GM11168 (cell line): Measurements from ENCODE around the gene CIZ1.
"Not testable (repeated sequence)": the region's sequence is repeated elsewhere in the genome, so short reads cannot be mapped to it uniquely, and the experiment has no call there.

Experiments
- in situ Hi-C: fragments of 300-500 bp; cut with MboI; formaldehyde crosslinking; loops from one replicate; pipeline ENCODE4 v1.12.0; 2022; ENCODE audit warnings: low sequenced_read_pairs; ENCODE audit not compliant: unreplicated experiment

The CIZ1 gene

DNA sequence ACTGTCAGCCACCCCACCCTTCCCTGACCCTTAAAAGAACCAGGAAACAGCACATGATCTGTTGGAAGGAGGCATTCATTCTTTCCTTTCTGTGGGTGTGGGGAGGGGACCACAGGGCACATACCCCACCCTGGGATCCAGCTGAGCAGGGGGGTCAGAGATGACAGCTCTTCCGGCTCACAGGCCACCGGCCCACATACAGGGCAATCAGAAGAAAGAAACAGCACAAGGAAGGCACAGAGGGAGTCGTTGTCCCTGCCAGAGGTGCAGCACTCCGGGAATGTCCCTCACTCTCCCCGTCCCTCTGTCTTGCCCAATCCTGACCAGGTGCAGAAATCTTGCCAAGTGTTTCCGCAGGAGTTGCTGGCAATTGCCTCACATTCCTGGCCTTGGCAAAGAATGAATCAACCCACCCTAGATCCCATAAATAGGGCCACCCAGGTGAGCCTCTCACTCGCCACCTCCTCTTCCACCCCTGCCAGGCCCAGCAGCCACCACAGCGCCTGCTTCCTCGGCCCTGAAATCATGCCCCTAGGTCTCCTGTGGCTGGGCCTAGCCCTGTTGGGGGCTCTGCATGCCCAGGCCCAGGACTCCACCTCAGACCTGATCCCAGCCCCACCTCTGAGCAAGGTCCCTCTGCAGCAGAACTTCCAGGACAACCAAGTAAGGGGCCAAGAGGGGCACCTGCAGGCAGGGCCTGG lies 42.2 kb downstream of the CIZ1 start, which contains the start of gene LCN2:
LCN2 (plus strand) TSS at position 453 of the 701 bp plus-strand sequence; CDS start at position 526, 73 bp downstream.
- in situ Hi-C loops = no loop called here

- in situ Hi-C loops = no loop called here
Measured at GRCh38 chr9:128148509-128149000, 42.8 kb downstream of the CIZ1 start.

DNA sequence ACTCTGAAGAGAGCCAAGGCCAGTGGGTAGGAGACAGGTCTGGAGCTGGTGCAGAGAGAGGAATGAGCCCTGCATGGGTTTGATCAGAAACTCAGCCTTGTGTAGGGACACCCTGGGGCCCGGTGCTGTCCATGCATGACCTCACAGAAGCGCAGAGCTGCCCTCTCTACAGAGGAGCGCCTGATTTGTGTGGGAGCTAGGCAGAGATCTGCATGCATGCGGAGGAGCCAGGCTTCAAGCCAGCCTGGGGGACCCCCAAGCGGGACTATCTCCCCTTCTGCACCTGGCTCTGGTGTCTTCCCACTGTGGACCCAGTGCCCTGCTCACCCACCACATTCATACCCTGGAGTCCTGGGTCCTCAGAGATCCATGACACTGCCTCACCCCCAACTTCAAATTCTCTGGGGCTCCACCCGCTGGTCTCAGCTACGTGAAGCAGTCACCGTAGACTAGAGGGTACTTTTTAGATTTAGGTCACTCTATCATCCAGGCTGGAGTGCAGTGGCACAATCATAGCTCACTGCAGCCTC lies 44.7 kb downstream of the CIZ1 start:
- in situ Hi-C loops = no loop called here

- in situ Hi-C loops = no loop called here
Measured at GRCh38 chr9:128145951-128146351, 45.4 kb downstream of the CIZ1 start.

DNA sequence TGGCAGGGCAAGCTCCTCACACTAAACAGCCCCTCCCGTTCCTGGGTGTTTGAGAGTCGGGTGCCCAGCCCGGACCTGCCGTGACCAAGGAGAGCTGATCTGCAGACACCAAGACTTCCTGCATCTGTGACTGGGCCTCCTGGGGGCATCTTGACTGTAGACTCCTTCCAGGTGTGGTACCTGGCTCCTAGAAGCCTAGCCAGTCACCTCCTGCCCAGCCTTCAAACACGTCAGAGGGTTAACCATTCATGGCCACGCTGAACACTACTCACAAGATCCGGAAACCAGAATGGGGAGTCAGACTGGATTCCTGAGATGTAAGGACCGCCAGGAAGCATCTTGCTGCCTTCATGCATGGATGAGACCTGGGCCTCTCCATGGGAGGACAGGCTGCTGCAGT lies 45.8 kb downstream of the CIZ1 start:
- in situ Hi-C loops = no loop called here

GRCh38 chr9:128144239-128145181 lies 46.9 kb downstream of the CIZ1 start:
- in situ Hi-C loops = no loop called here

DNA sequence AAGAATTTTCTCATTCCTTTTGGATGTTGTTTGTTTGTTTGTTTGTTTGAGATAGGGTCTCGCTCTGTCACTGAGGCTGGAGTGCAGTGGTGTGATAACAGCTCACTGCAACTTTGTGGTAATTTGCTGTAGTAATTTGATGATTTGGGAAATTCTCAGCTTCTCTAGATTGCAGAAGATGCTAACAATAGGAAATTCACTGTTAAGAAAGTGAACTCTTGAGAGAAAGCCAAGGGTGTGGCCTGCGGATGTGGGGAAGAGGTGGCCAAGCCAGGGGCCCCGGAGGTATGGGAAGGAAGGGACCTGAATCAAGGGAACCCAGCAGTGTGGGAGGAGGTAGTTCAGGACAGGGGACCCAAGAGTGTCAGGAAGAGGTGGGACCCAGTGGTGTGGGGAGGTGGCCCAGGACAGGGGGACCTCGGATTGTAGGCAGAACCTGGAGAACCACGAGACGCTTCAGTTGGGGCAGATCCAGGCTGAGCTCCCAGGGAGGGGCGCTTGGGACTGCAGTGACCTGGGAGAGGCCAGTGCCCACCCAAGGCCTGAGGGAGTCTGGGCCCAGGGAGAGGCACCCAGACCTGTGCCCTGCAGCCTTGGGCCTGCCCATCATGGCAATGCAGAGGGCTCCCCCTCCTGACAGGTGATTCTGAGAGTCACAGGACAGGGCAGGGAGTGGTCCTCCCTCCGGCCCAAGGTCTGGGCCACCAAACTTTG lies 47.7 kb downstream of the CIZ1 start:
- in situ Hi-C loops = no loop called here

GRCh38 chr9:128142596-128142995 lies 48.8 kb downstream of the CIZ1 start:
- in situ Hi-C loops = no loop called here

DNA sequence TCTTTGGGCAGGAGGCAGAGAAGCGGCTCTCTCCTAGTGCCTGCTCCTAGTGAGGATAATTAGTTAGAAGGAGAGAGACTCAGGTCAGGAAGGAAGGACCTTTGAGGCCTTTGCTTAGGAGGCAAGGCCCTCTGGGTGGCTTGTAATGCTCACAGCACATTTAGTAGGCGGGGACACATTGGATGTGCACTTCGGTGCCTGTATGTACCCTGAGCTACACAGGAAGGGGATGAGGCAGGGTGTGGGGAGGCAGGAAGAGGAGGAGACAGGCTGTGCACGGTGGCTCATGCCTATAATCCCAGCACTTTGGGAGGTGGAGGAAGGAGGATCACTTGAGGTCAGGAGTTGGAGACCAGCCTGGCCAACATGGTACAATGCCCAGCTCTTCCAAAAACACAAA lies 49.3 kb downstream of the CIZ1 start:
- in situ Hi-C loops = no loop called here

- in situ Hi-C loops = no loop called here
Measured at GRCh38 chr9:128141604-128142003, 49.8 kb downstream of the CIZ1 start.

- in situ Hi-C loops = no loop called here
Measured at GRCh38 chr9:128139621-128140020, 51.8 kb downstream of the CIZ1 start.

- in situ Hi-C loops = no loop called here
Measured at GRCh38 chr9:128138001-128138400, 53.4 kb downstream of the CIZ1 start.

- in situ Hi-C loops = no loop called here
Measured at GRCh38 chr9:128136816-128137793, 54.3 kb downstream of the CIZ1 start.

DNA sequence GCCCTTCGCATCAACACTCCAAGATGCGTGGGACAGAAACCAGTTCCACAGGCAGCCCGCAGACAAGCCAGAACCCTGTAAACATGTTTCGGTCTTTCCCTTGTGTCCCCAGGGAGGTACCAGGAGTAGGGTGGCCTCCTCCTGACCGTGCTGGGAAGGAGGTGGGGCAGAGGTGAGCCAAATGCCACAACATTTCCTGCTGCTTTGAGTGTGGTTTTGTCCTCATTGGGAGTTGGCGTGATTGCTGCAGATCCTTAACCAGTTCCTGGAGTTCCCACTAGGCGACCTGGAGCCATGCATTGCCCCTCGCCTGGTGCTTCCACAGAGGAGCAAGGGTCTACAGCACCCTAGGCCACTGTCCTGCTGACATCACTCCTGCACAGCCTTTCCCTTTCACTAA lies 55.8 kb downstream of the CIZ1 start:
- in situ Hi-C loops = not testable (repeated sequence)

- in situ Hi-C loops = not testable (repeated sequence)
Measured at GRCh38 chr9:128132139-128132538, 59.2 kb downstream of the CIZ1 start.

DNA sequence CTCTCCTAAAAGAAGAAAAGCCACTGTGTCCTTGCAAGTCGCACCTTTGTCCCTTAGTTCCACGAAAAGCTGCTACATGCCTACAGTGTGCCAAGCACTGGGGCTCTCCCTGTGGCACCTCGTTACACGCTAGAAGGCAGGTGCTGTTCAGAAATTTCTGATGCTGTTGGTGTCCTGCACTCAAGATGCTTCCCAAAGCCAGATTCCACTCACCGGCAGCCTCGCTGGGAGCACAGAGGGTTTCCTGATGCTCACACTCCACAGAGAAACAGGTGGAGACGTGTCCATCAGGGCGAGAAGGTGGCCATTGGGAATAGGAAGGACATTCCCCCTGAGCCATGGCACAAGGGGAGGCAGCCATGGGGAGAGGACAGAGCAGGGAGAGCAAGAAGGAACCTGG lies 60.0 kb downstream of the CIZ1 start:
- in situ Hi-C loops = not testable (repeated sequence)

- in situ Hi-C loops = not testable (repeated sequence)
Measured at GRCh38 chr9:128130651-128131050, 60.7 kb downstream of the CIZ1 start.

DNA sequence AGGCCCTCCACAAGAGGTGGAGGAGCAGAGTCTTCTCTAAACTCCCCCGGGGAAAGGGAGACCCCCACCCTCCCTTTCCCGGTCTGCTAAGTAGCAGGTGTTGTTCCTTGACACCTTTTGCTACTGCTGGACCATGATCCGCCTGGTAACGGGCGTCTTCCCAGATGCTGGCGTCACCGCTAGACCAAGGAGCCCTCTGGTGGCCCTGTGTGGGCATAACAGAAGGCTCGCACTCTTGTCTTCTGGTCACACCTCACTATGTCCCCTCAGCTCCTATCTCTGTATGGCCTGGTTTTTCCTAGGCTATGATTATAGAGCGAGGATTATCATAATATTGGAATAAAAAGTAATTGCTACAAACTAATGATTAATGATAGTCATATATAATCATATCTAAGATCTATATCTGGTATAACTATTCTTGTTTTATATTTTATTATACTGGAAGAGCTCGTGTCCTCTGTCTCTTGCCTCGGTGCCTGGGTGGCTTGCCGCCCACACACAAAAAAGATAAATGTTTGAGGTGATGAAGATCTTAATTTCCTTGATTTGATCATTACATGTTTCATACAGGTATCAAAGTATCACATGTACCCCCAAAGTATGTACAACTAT lies 61.3 kb downstream of the CIZ1 start:
- in situ Hi-C loops = not testable (repeated sequence)
